DOHH2 (cell line): ENCODE data around the gene SLX4IP.

ENCODE experiments used
- H3F3A ChIP-seq: fragments of 200-600 bp; sonication (generic), shearing (Covaris generic); 2 replicates; pipeline ENCODE4 v1.6.0; 2016; ENCODE audit warnings: antibody characterized with exemption, mild to moderate bottlenecking; ENCODE audit not compliant: control insufficient read depth, insufficient read depth
- H3K27ac ChIP-seq: fragments of 200-600 bp; sonication (generic); 2 replicates; pipeline ENCODE4 v1.5.1; 2014; ENCODE audit warnings: low read depth, mild to moderate bottlenecking, low read length, moderate library complexity
- H3K27me3 ChIP-seq: fragments of 200-600 bp; sonication (generic); 2 replicates; pipeline ENCODE4 v1.6.1; 2014; ENCODE audit warnings: mild to moderate bottlenecking, low read length, mixed read lengths; ENCODE audit not compliant: control insufficient read depth
- H3K36me3 ChIP-seq: fragments of 200-600 bp; sonication (generic); 2 replicates; pipeline ENCODE4 v1.6.1; 2014; ENCODE audit warnings: mild to moderate bottlenecking, low read length, moderate library complexity, mixed read lengths; ENCODE audit not compliant: control insufficient read depth
- H3K4me1 ChIP-seq: fragments of 200-600 bp; sonication (generic); 2 replicates; pipeline ENCODE4 v1.6.1; 2014; ENCODE audit warnings: mild to moderate bottlenecking, low read length, mixed read lengths; ENCODE audit not compliant: control insufficient read depth
- H3K4me2 ChIP-seq: fragments of 200-600 bp; sonication (generic); 2 replicates; pipeline ENCODE4 v1.6.0; 2014; ENCODE audit warnings: mild to moderate bottlenecking, low read length, moderate library complexity
- H3K4me3 ChIP-seq: fragments of 200-600 bp; sonication (generic); 2 replicates; pipeline ENCODE4 v1.5.1; 2014; ENCODE audit warnings: mild to moderate bottlenecking, low read length, mixed read lengths
- H3K79me2 ChIP-seq: fragments of 200-600 bp; sonication (generic); 2 replicates; pipeline ENCODE4 v1.6.1; 2014; ENCODE audit warnings: mild to moderate bottlenecking, low read length, mixed read lengths; ENCODE audit not compliant: control insufficient read depth
- H3K9me2 ChIP-seq: fragments of 200-600 bp; sonication (generic); replicated peaks from 2 replicates; pipeline ENCODE4 v1.6.1; 2014; ENCODE audit warnings: mild to moderate bottlenecking, low read length, mixed read lengths; ENCODE audit not compliant: control insufficient read depth
- H3K9me3 ChIP-seq: fragments of 200-600 bp; sonication (generic); 2 replicates; pipeline ENCODE4 v1.6.1; 2014; ENCODE audit warnings: antibody characterized with exemption, low read length, mixed read lengths; ENCODE audit not compliant: control insufficient read depth, insufficient read depth
- H4K20me1 ChIP-seq: fragments of 200-600 bp; sonication (generic); 2 replicates; pipeline ENCODE4 v1.6.0; 2014; ENCODE audit warnings: low read depth, mild to moderate bottlenecking, antibody characterized with exemption, low read length, moderate library complexity; ENCODE audit not compliant: control insufficient read depth, insufficient read depth
- CTCF ChIP-seq: fragments of 200-600 bp; sonication (generic); IDR thresholded peaks from one replicate; pipeline ENCODE4 v1.5.1; 2014; ENCODE audit warnings: antibody characterized with exemption, mild to moderate bottlenecking, low read depth, low read length; ENCODE audit not compliant: poor library complexity, severe bottlenecking
- EZH2phosphoT487 ChIP-seq: fragments of 200-600 bp; sonication (generic); IDR thresholded peaks from 2 replicates; pipeline ENCODE4 v1.6.1; 2017; ENCODE audit warnings: borderline replicate concordance, mild to moderate bottlenecking, antibody characterized with exemption, low read length, moderate library complexity, mixed read lengths

The SLX4IP gene

GRCh38 chr20:10527781-10528180, 92.7 kb downstream of the SLX4IP start:
- TF ChIP-seq CTCF (no peak), EZH2phosphoT487 (no peak)

GRCh38 chr20:10530883-10531282, 95.8 kb downstream of the SLX4IP start:
- no peaks in the 10 kb centered on the region for H3K9me2 ChIP-seq
- H3K4me3 ChIP-seq: no peak overlapping the region
- H3K79me2 ChIP-seq: peaks cover 3% of the 10 kb centered on the region; the same call in 1 of the 2 replicates
- H3F3A ChIP-seq: no peaks in the 10 kb centered on the region
- no peak overlapping the region for H3K27ac ChIP-seq
- TF ChIP-seq CTCF: no peak
- no peak for TF ChIP-seq EZH2phosphoT487
- no peaks in the 10 kb centered on the region for H3K4me1 ChIP-seq
- no peaks in the 10 kb centered on the region for H3K9me3 ChIP-seq
- no peaks in the 10 kb centered on the region for H3K36me3 ChIP-seq
- no peaks in the 10 kb centered on the region for H4K20me1 ChIP-seq
- H3K4me2 ChIP-seq: no peak overlapping the region
- H3K27me3 ChIP-seq: no peaks in the 10 kb centered on the region

More at GRCh38 chr20:10527781-10528180, 92.7 kb downstream of the SLX4IP start:
- Histone ChIP-seq H3K4me3 (no peak overlapping the region), H3F3A (no peaks in the 10 kb centered on the region), H3K27me3 (no peaks in the 10 kb centered on the region), H3K9me3 (no peaks in the 10 kb centered on the region), H3K27ac (no peak overlapping the region), H4K20me1 (no peaks in the 10 kb centered on the region), H3K4me2 (no peak overlapping the region), H3K4me1 (no peaks in the 10 kb centered on the region), H3K36me3 (no peaks in the 10 kb centered on the region), H3K9me2 (no peaks in the 10 kb centered on the region), H3K79me2 (peaks cover 4% of the 10 kb centered on the region)

- H3K27me3 ChIP-seq: no peaks in the 10 kb centered on the region
- no peaks in the 10 kb centered on the region for H3K9me2 ChIP-seq
- no peaks in the 10 kb centered on the region for H3F3A ChIP-seq
- no peaks in the 10 kb centered on the region for H3K4me1 ChIP-seq
- H3K9me3 ChIP-seq: no peaks in the 10 kb centered on the region
- H4K20me1 ChIP-seq: 0 out of 2 replicates have a peak, but pooled peaks cover 3% of the 10 kb centered on the region
- H3K27ac ChIP-seq: no peak overlapping the region
- H3K36me3 ChIP-seq: no peaks in the 10 kb centered on the region
- H3K4me3 ChIP-seq: no peak overlapping the region
- no peak overlapping the region for H3K4me2 ChIP-seq
- H3K79me2 ChIP-seq: no peaks in the 10 kb centered on the region
- TF ChIP-seq EZH2phosphoT487 (no peak), CTCF (no peak)
Measured at GRCh38 chr20:10531848-10532247, 96.7 kb downstream of the SLX4IP start.

GRCh38 chr20:10532361-10532760, 97.3 kb downstream of the SLX4IP start:
- 0 out of 2 replicates have a peak, but pooled peaks cover 5% of the 10 kb centered on the region for H4K20me1 ChIP-seq
- no peak overlapping the region for H3K4me2 ChIP-seq
- TF ChIP-seq EZH2phosphoT487 (no peak), CTCF (no peak)
- H3K9me3 ChIP-seq: no peaks in the 10 kb centered on the region
- H3K4me1 ChIP-seq: no peaks in the 10 kb centered on the region
- H3K36me3 ChIP-seq: no peaks in the 10 kb centered on the region
- no peak overlapping the region for H3K27ac ChIP-seq
- no peak overlapping the region for H3K4me3 ChIP-seq
- no peaks in the 10 kb centered on the region for H3K27me3 ChIP-seq
- no peaks in the 10 kb centered on the region for H3K79me2 ChIP-seq
- H3F3A ChIP-seq: no peaks in the 10 kb centered on the region
- H3K9me2 ChIP-seq: no peaks in the 10 kb centered on the region
